Measurements from ENCODE around the gene PIGS.
A peak's percentile ranks its signal among the peaks of the same experiment; 100 is the strongest.

Gene PIGS

GRCh38 chr17:28599311-28600184 lies 28.2 kb upstream of the PIGS start:
- Histone ChIP-seq H3K4me1 (ENCODE audit: control insufficient read depth, insufficient read depth, low read length) (peaks cover 4% of the 10 kb centered on the region), H3K9me3 (ENCODE audit: control insufficient read depth, insufficient read depth, low read length) (no peaks in the 10 kb centered on the region)

GRCh38 chr17:28598799-28599310 lies 27.5 kb upstream of the PIGS start, which contains the start of gene SPAG5:
Gene SPAG5 (minus strand): TSS chr17:28599025. CDS start chr17:28598946, 79 bp downstream.
- Histone ChIP-seq H3K9ac (ENCODE audit: low read depth, low read length) (peak within 1 kb of the TSS; percentile 97), H3K4me1 (ENCODE audit: control insufficient read depth, insufficient read depth, low read length) (peaks cover 4% of the 10 kb centered on the region), H3K9me3 (ENCODE audit: control insufficient read depth, insufficient read depth, low read length) (no peaks in the 10 kb centered on the region), H3K4me3 (ENCODE audit: low read depth, low read length) (peak within 1 kb of the TSS; percentile 96), H3K27me3 (ENCODE audit: control insufficient read depth, insufficient read depth, low read length) (no peaks in the 10 kb centered on the region), H3K36me3 (ENCODE audit: control insufficient read depth, insufficient read depth, low read length) (no peaks in the 10 kb centered on the region)

More at GRCh38 chr17:28599311-28600184, 28.2 kb upstream of the PIGS start:
- H3K4me3 ChIP-seq (ENCODE audit: low read depth, low read length) = peak overlapping the region; percentile 96
- no peaks in the 10 kb centered on the region for H3K27me3 ChIP-seq (ENCODE audit: control insufficient read depth, insufficient read depth, low read length)
- peaks cover under 1% of the 10 kb centered on the region for H3K36me3 ChIP-seq (ENCODE audit: control insufficient read depth, insufficient read depth, low read length)
- peak overlapping the region; percentile 50 for H3K9ac ChIP-seq (ENCODE audit: low read depth, low read length)

GRCh38 chr17:28598389-28598788 lies 27.1 kb upstream of the PIGS start:
- H3K4me3 ChIP-seq (ENCODE audit: low read depth, low read length) = peak overlapping the region; percentile 96
- no peaks in the 10 kb centered on the region for H3K27me3 ChIP-seq (ENCODE audit: control insufficient read depth, insufficient read depth, low read length)
- H3K9me3 ChIP-seq (ENCODE audit: control insufficient read depth, insufficient read depth, low read length) = no peaks in the 10 kb centered on the region
- peaks cover 2% of the 10 kb centered on the region for H3K36me3 ChIP-seq (ENCODE audit: control insufficient read depth, insufficient read depth, low read length)
- peak overlapping the region; percentile 97 for H3K9ac ChIP-seq (ENCODE audit: low read depth, low read length)
- peaks cover 4% of the 10 kb centered on the region for H3K4me1 ChIP-seq (ENCODE audit: control insufficient read depth, insufficient read depth, low read length)

GRCh38 chr17:28597606-28598383 lies 26.5 kb upstream of the PIGS start:
- Histone ChIP-seq H3K9ac (ENCODE audit: low read depth, low read length) (peak overlapping the region; percentile 97), H3K27me3 (ENCODE audit: control insufficient read depth, insufficient read depth, low read length) (no peaks in the 10 kb centered on the region)

GRCh38 chr17:28592260-28592659 lies 20.9 kb upstream of the PIGS start:
- H3K27me3 ChIP-seq (ENCODE audit: control insufficient read depth, insufficient read depth, low read length) = no peaks in the 10 kb centered on the region
- no peaks in the 10 kb centered on the region for H3K9me3 ChIP-seq (ENCODE audit: control insufficient read depth, insufficient read depth, low read length)
- H3K9ac ChIP-seq (ENCODE audit: low read depth, low read length) = no peak overlapping the region
- no peak overlapping the region for H3K4me3 ChIP-seq (ENCODE audit: low read depth, low read length)
- peaks cover 33% of the 10 kb centered on the region for H3K36me3 ChIP-seq (ENCODE audit: control insufficient read depth, insufficient read depth, low read length)
- H3K4me1 ChIP-seq (ENCODE audit: control insufficient read depth, insufficient read depth, low read length) = no peaks in the 10 kb centered on the region

More at GRCh38 chr17:28597606-28598383, 26.5 kb upstream of the PIGS start:
- H3K4me3 ChIP-seq (ENCODE audit: low read depth, low read length) = peak overlapping the region; percentile 96
- H3K36me3 ChIP-seq (ENCODE audit: control insufficient read depth, insufficient read depth, low read length) = peaks cover 8% of the 10 kb centered on the region
- peaks cover 4% of the 10 kb centered on the region for H3K4me1 ChIP-seq (ENCODE audit: control insufficient read depth, insufficient read depth, low read length)
- no peaks in the 10 kb centered on the region for H3K9me3 ChIP-seq (ENCODE audit: control insufficient read depth, insufficient read depth, low read length)

- H3K36me3 ChIP-seq (ENCODE audit: control insufficient read depth, insufficient read depth, low read length) = peaks cover 55% of the 10 kb centered on the region
- no peak overlapping the region for H3K4me3 ChIP-seq (ENCODE audit: low read depth, low read length)
- no peaks in the 10 kb centered on the region for H3K9me3 ChIP-seq (ENCODE audit: control insufficient read depth, insufficient read depth, low read length)
- H3K4me1 ChIP-seq (ENCODE audit: control insufficient read depth, insufficient read depth, low read length) = no peaks in the 10 kb centered on the region
- H3K27me3 ChIP-seq (ENCODE audit: control insufficient read depth, insufficient read depth, low read length) = no peaks in the 10 kb centered on the region
- no peak overlapping the region for H3K9ac ChIP-seq (ENCODE audit: low read depth, low read length)
Measured at GRCh38 chr17:28585851-28586250, 14.5 kb upstream of the PIGS start.

GRCh38 chr17:28584434-28584833 lies 13.1 kb upstream of the PIGS start:
- no peaks in the 10 kb centered on the region for H3K9me3 ChIP-seq (ENCODE audit: control insufficient read depth, insufficient read depth, low read length)
- H3K36me3 ChIP-seq (ENCODE audit: control insufficient read depth, insufficient read depth, low read length) = peaks cover 62% of the 10 kb centered on the region
- no peaks in the 10 kb centered on the region for H3K27me3 ChIP-seq (ENCODE audit: control insufficient read depth, insufficient read depth, low read length)
- no peaks in the 10 kb centered on the region for H3K4me1 ChIP-seq (ENCODE audit: control insufficient read depth, insufficient read depth, low read length)
- H3K9ac ChIP-seq (ENCODE audit: low read depth, low read length) = no peak overlapping the region
- no peak overlapping the region for H3K4me3 ChIP-seq (ENCODE audit: low read depth, low read length)

GRCh38 chr17:28582513-28582912 lies 11.2 kb upstream of the PIGS start:
- H3K9ac ChIP-seq (ENCODE audit: low read depth, low read length) = no peak overlapping the region
- no peaks in the 10 kb centered on the region for H3K9me3 ChIP-seq (ENCODE audit: control insufficient read depth, insufficient read depth, low read length)
- H3K36me3 ChIP-seq (ENCODE audit: control insufficient read depth, insufficient read depth, low read length) = peaks cover 70% of the 10 kb centered on the region
- no peaks in the 10 kb centered on the region for H3K27me3 ChIP-seq (ENCODE audit: control insufficient read depth, insufficient read depth, low read length)
- no peak overlapping the region for H3K4me3 ChIP-seq (ENCODE audit: low read depth, low read length)
- H3K4me1 ChIP-seq (ENCODE audit: control insufficient read depth, insufficient read depth, low read length) = no peaks in the 10 kb centered on the region

GRCh38 chr17:28580959-28581358 lies 9.6 kb upstream of the PIGS start:
- Histone ChIP-seq H3K9ac (ENCODE audit: low read depth, low read length) (no peak overlapping the region), H3K36me3 (ENCODE audit: control insufficient read depth, insufficient read depth, low read length) (peaks cover 60% of the 10 kb centered on the region), H3K27me3 (ENCODE audit: control insufficient read depth, insufficient read depth, low read length) (peaks cover 3% of the 10 kb centered on the region), H3K4me3 (ENCODE audit: low read depth, low read length) (no peak overlapping the region), H3K9me3 (ENCODE audit: control insufficient read depth, insufficient read depth, low read length) (no peaks in the 10 kb centered on the region), H3K4me1 (ENCODE audit: control insufficient read depth, insufficient read depth, low read length) (peaks cover 4% of the 10 kb centered on the region)

GRCh38 chr17:28579526-28579925 lies 8.2 kb upstream of the PIGS start:
- no peaks in the 10 kb centered on the region for H3K9me3 ChIP-seq (ENCODE audit: control insufficient read depth, insufficient read depth, low read length)
- no peak overlapping the region for H3K9ac ChIP-seq (ENCODE audit: low read depth, low read length)
- peaks cover 7% of the 10 kb centered on the region for H3K4me1 ChIP-seq (ENCODE audit: control insufficient read depth, insufficient read depth, low read length)
- no peak overlapping the region for H3K4me3 ChIP-seq (ENCODE audit: low read depth, low read length)
- peaks cover 7% of the 10 kb centered on the region for H3K27me3 ChIP-seq (ENCODE audit: control insufficient read depth, insufficient read depth, low read length)
- peaks cover 46% of the 10 kb centered on the region for H3K36me3 ChIP-seq (ENCODE audit: control insufficient read depth, insufficient read depth, low read length)

GRCh38 chr17:28578246-28579195 lies 7.2 kb upstream of the PIGS start:
- Histone ChIP-seq H3K27me3 (ENCODE audit: control insufficient read depth, insufficient read depth, low read length) (peaks cover 7% of the 10 kb centered on the region), H3K4me1 (ENCODE audit: control insufficient read depth, insufficient read depth, low read length) (peaks cover 7% of the 10 kb centered on the region), H3K9ac (ENCODE audit: low read depth, low read length) (no peak overlapping the region), H3K4me3 (ENCODE audit: low read depth, low read length) (no peak overlapping the region), H3K9me3 (ENCODE audit: control insufficient read depth, insufficient read depth, low read length) (no peaks in the 10 kb centered on the region), H3K36me3 (ENCODE audit: control insufficient read depth, insufficient read depth, low read length) (peaks cover 36% of the 10 kb centered on the region)

All from iPS-15b (cell line).